PC-3 (cell line): ENCODE results near the gene PITPNM3. TPM values are rescaled to one million over a fixed set of nuclear protein-coding genes. Genes with fewer than 3 reads are reported as not detected.

Experiments
- ATAC-seq: fragments of 200-7000 bp; cut with Tn5 transposase; 2 replicates; pipeline ENCODE4 v1.9.1; 2020; ENCODE audit warnings: mild to moderate bottlenecking, moderate library complexity
- BruUV-seq: library from RNA; stranded (reverse); fragments of 400-500 nt; replicated peaks from 2 replicates; lab custom pipeline; 2021; lab: Mats Ljungman, UMichigan
- CTCF ChIA-PET: fragments of 300-600 bp; sonication (Branson Sonifier 250); formaldehyde crosslinking; loops from one replicate; lab custom pipeline; 2022; ENCODE audit warnings: antibody characterized with exemption; lab: Charles Lee
- POLR2A ChIA-PET: fragments of 300-600 bp; sonication (Branson Sonifier 250); formaldehyde crosslinking; loops from one replicate; lab custom pipeline; 2022; ENCODE audit warnings: antibody characterized with exemption; ENCODE audit not compliant: unreplicated experiment; lab: Charles Lee
- DNase-seq: peaks from one replicate; pipeline ENCODE4 v3.0.0-alpha.2; 2015
- H2AFZ ChIP-seq: fragments of 300-600 bp; sonication (generic); 2 replicates; pipeline ENCODE4 v1.6.0; 2016; ENCODE audit warnings: antibody characterized with exemption, low read length
- H3F3A ChIP-seq: fragments of 300-600 bp; sonication (generic); one replicate; pipeline ENCODE4 v1.6.0; 2017; ENCODE audit warnings: antibody characterized with exemption, low read length, control low read depth, mild to moderate bottlenecking; ENCODE audit not compliant: unreplicated experiment
- H3K27ac ChIP-seq: fragments of 300-600 bp; sonication (generic); 2 replicates; pipeline ENCODE4 v1.5.1; 2016; ENCODE audit warnings: mild to moderate bottlenecking, low read length
- H3K27me3 ChIP-seq: fragments of 300-600 bp; sonication (generic); 2 replicates; pipeline ENCODE4 v1.6.1; 2016; ENCODE audit warnings: low read length, mixed read lengths
- H3K36me3 ChIP-seq: fragments of 300-600 bp; sonication (generic); 2 replicates; pipeline ENCODE4 v1.6.1; 2016; ENCODE audit warnings: low read depth, mixed run types, low read length, mixed read lengths
- H3K4me1 ChIP-seq: fragments of 300-600 bp; sonication (generic); 2 replicates; pipeline ENCODE4 v1.5.1; 2016; ENCODE audit warnings: low read length; ENCODE audit not compliant: insufficient read depth
- H3K4me2 ChIP-seq: fragments of 300-600 bp; sonication (generic); 2 replicates; pipeline ENCODE4 v1.6.0; 2016; ENCODE audit warnings: low read length
- H3K4me3 ChIP-seq: fragments of 300-600 bp; sonication (generic); 2 replicates; pipeline ENCODE4 v1.5.1; 2016; ENCODE audit warnings: mild to moderate bottlenecking, low read length, mixed read lengths
- H3K79me2 ChIP-seq: fragments of 300-600 bp; sonication (generic); 2 replicates; pipeline ENCODE4 v1.6.1; 2017; ENCODE audit warnings: low read length, mixed read lengths
- H3K9ac ChIP-seq: fragments of 300-600 bp; sonication (generic); 2 replicates; pipeline ENCODE4 v1.6.0; 2016; ENCODE audit warnings: mild to moderate bottlenecking, low read length
- H3K9me2 ChIP-seq: fragments of 300-600 bp; sonication (generic); replicated peaks from 2 replicates; pipeline ENCODE4 v1.6.1; 2016; ENCODE audit warnings: mixed run types, low read length, mixed read lengths
- H3K9me3 ChIP-seq: fragments of 300-600 bp; sonication (generic); 2 replicates; pipeline ENCODE4 v1.6.1; 2016; ENCODE audit warnings: low read length, mixed read lengths
- H4K20me1 ChIP-seq: fragments of 300-600 bp; sonication (generic); 2 replicates; pipeline ENCODE4 v1.6.1; 2016; ENCODE audit warnings: low read length, mixed read lengths
- CTCF ChIP-seq: fragments of 300-600 bp; sonication (generic); conservative IDR thresholded peaks from 2 replicates; pipeline ENCODE4 v1.5.1; 2017; ENCODE audit warnings: antibody characterized with exemption, low read depth, mild to moderate bottlenecking, low read length
- EZH2 ChIP-seq: fragments of 300-600 bp; sonication (generic); IDR thresholded peaks from one replicate; pipeline ENCODE4 v1.6.1; 2017; ENCODE audit warnings: antibody characterized with exemption, mild to moderate bottlenecking, low read length; ENCODE audit not compliant: unreplicated experiment
- EZH2phosphoT487 ChIP-seq: fragments of 300-600 bp; sonication (generic); IDR thresholded peaks from 2 replicates; pipeline ENCODE4 v1.6.1; 2018; ENCODE audit warnings: mild to moderate bottlenecking, antibody characterized with exemption, low read length, borderline replicate concordance
- intact Hi-C: fragments of 100-400 bp; cut with micrococcal nuclease; formaldehyde crosslinking; loops from 2 replicates; pipeline ENCODE4 v1.9.0; 2023
- total RNA-seq: library from RNA; depleted of rRNA; stranded (reverse); fragments of >200 nt; gene quantifications from 2 replicates; pipeline ENCODE4 v1.2.3, GENCODE V29; 2014

The PITPNM3 gene
- total RNA-seq, 1 experiment from 2014 or later, result 7.1 TPM

- H3K9ac ChIP-seq, result no peak overlapping the region
- H2AFZ ChIP-seq, result no peak overlapping the region
- no peak overlapping the region for H3K4me2 ChIP-seq
- H3K36me3 ChIP-seq, result no peaks in the 10 kb centered on the region
- TF ChIP-seq EZH2 (no peak), CTCF (no peak), EZH2phosphoT487 (no peak)
- no peaks in the 10 kb centered on the region for H3K9me2 ChIP-seq
- intact Hi-C loops, result loop anchor here (1.0 to 5.0 kb wide), 2 partner anchors 835 to 915 kb away; no protein-coding TSS in a partner anchor
- H3K79me2 ChIP-seq, result no peaks in the 10 kb centered on the region
- H4K20me1 ChIP-seq, result no peaks in the 10 kb centered on the region
- ATAC-seq, result no peak
- H3F3A ChIP-seq, result no peaks in the 10 kb centered on the region
- ChIA-PET CTCF (no interaction called here), POLR2A (no interaction called here)
- BruUV-seq, result no TSS peak
- no peaks in the 10 kb centered on the region for H3K27me3 ChIP-seq
- no peak overlapping the region for H3K27ac ChIP-seq
- DNase-seq, result no peak
- no peaks in the 10 kb centered on the region for H3K9me3 ChIP-seq
- no peak overlapping the region for H3K4me3 ChIP-seq
- H3K4me1 ChIP-seq, result no peaks in the 10 kb centered on the region
Measured at GRCh38 chr17:6422654-6423241, 133.6 kb downstream of the PITPNM3 start.

GRCh38 chr17:6421700-6422604, 134.4 kb downstream of the PITPNM3 start:
- Histone ChIP-seq H3K79me2 (no peaks in the 10 kb centered on the region), H3K4me3 (no peak overlapping the region), H3K9me2 (no peaks in the 10 kb centered on the region), H3K4me2 (no peak overlapping the region), H3K4me1 (no peaks in the 10 kb centered on the region), H2AFZ (no peak overlapping the region), H3K9me3 (no peaks in the 10 kb centered on the region), H4K20me1 (no peaks in the 10 kb centered on the region), H3K9ac (no peak overlapping the region), H3K27me3 (no peaks in the 10 kb centered on the region), H3K27ac (no peak overlapping the region), H3F3A (no peaks in the 10 kb centered on the region), H3K36me3 (no peaks in the 10 kb centered on the region)
- ATAC-seq (peak; percentile 88), DNase-seq (peak; percentile 82)
- CTCF ChIA-PET, result no interaction called here
- intact Hi-C loops, result loop anchor here (1.0 to 5.0 kb wide), 2 partner anchors 835 to 915 kb away; no protein-coding TSS in a partner anchor
- TF ChIP-seq EZH2 (no peak), CTCF (peak; percentile 86)
- POLR2A ChIA-PET, result no interaction called here
- no TSS peak for BruUV-seq
